Parietal lobe (tissue), 2 donors: ENCODE measurements around the gene SRSF1. TPM values are rescaled to one million over a fixed set of nuclear protein-coding genes. Genes with fewer than 3 reads are reported as not detected.

Experiments used
- small RNA-seq: library from RNA; depleted of rRNA; stranded (forward); fragments of <200 nt; gene quantifications from one replicate; pipeline ENCODE3, GENCODE V24; 2014; ENCODE audit warnings: low replicate concordance
- total RNA-seq: library from RNA; depleted of rRNA; stranded (reverse); fragments of >200 nt; gene quantifications from one replicate; pipeline ENCODE4 v1.2.3, GENCODE V29; 2014

SRSF1 gene, protein sequence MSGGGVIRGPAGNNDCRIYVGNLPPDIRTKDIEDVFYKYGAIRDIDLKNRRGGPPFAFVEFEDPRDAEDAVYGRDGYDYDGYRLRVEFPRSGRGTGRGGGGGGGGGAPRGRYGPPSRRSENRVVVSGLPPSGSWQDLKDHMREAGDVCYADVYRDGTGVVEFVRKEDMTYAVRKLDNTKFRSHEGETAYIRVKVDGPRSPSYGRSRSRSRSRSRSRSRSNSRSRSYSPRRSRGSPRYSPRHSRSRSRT
- 350 TPM for total RNA-seq

GRCh38 chr17:58006924-58007780 lies at the start of gene SRSF1:
Gene SRSF1, minus strand, starts transcription at chr17:58007246. Its CDS starts 109 bp downstream, at chr17:58007137.

DNA sequence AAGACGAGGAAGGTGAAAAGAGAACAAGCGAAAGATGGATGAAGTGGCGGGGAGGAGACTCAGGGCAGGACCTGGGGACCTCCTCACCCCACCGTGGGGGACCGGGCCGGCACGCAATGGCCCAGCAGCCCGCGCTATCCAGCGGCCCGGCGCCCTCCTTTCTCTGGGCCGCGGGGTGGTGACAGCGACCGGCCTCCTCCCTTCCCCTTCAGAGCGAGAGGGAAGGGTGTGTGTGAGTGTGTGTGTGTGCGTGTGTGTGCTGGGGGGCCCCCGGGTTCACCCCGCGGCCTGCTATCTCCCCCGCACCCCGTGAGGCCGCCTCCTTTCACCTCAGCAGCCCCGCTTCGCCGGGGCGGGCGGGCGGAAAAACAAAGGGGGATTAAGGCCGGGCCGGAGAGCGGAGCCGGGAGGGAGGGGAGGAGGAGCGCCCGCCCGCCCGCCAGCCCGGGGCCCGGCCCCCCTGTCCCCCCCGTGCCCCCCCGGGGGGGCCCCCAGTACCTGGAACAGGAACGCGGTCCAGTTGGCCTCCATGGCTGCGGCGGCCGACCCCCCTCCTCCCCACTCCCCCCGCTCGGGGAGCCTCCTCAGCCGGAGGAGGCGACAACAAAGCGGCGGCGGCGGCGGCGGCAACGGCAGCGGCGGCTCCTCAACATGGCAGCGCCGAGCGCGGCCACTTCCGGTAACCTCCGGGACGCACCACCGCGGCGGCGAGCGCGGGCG lies 19.3 kb downstream of the SRSF1 start, which contains the start of gene VEZF1:
TSS of gene VEZF1 (minus strand) at position 674 of the 720 bp plus-strand sequence. CDS start at position 531, 143 bp downstream.

GRCh38 chr17:57955183-57955931 lies 51.7 kb downstream of the SRSF1 start, which contains the start of gene CUEDC1:
Gene CUEDC1, minus strand, starts transcription at chr17:57955412. Its CDS starts 69,848 bp downstream, at chr17:57885564.

Small RNA genes within 50 kb of the gene (small RNA-seq; reads per million reads assigned to genes)
- gene AC015813.4 = not detected

Other genes with a start within 250 kb of the SRSF1 start
- 23.5 TPM for gene MRPS23, start 157.2 kb downstream of the SRSF1 start, total RNA-seq
- 14.1 TPM for gene CUEDC1, start 51.8 kb downstream of the SRSF1 start, total RNA-seq
- gene VEZF1, start 19.0 kb downstream of the SRSF1 start, total RNA-seq = 93.3 TPM
- gene DYNLL2, start 76.2 kb upstream of the SRSF1 start, total RNA-seq = 42.9 TPM
- gene OR4D1, start 141.1 kb upstream of the SRSF1 start, total RNA-seq = not detected
- not detected for gene OR4D2, start 159.7 kb upstream of the SRSF1 start, total RNA-seq
- gene EPX, start 185.5 kb upstream of the SRSF1 start, total RNA-seq = not detected
- 24.4 TPM for gene MKS1, start 212.0 kb upstream of the SRSF1 start, total RNA-seq
- not detected for gene LPO, start 231.3 kb upstream of the SRSF1 start, total RNA-seq